SK-N-MC (cell line): ENCODE results near the gene PLK3.

Experiments used
- EZH2 ChIP-seq: fragments of 200-600 bp; sonication (generic); IDR thresholded peaks from one replicate; pipeline ENCODE4 v1.6.1; 2017; ENCODE audit warnings: antibody characterized with exemption
- FOXP2 ChIP-seq: optimal IDR thresholded peaks from 2 replicates; pipeline ENCODE3; 2011; ENCODE audit warnings: mild to moderate bottlenecking, moderate library complexity; ENCODE audit not compliant: insufficient read depth; ENCODE audit errors: extremely low read length, control extremely low read depth
- POLR2AphosphoS5 ChIP-seq: IDR thresholded peaks from 2 replicates; pipeline ENCODE4 v1.6.1; 2012; ENCODE audit warnings: mild to moderate bottlenecking, low read depth, low read length, borderline replicate concordance

- no peak for TF ChIP-seq FOXP2
- TF ChIP-seq EZH2, result no peak
- TF ChIP-seq POLR2AphosphoS5, result no peak
Measured at GRCh38 chr1:44817307-44817706, 17.1 kb downstream of the PLK3 start.
